C4-2B (cell line): Measurements from ENCODE around the gene WNT7B.

Source experiments
- H3K27ac ChIP-seq: fragments of 450-650 bp; 2 replicates; pipeline ENCODE4 v1.5.1; 2017
- CTCF ChIP-seq: fragments of 450-650 bp; conservative IDR thresholded peaks from 2 replicates; pipeline ENCODE4 v1.5.1; 2017; ENCODE audit warnings: mild to moderate bottlenecking
- ZFX ChIP-seq: fragments of 450-650 bp; IDR thresholded peaks from 2 replicates; pipeline ENCODE4 v1.6.1; 2017

WNT7B gene

DNA sequence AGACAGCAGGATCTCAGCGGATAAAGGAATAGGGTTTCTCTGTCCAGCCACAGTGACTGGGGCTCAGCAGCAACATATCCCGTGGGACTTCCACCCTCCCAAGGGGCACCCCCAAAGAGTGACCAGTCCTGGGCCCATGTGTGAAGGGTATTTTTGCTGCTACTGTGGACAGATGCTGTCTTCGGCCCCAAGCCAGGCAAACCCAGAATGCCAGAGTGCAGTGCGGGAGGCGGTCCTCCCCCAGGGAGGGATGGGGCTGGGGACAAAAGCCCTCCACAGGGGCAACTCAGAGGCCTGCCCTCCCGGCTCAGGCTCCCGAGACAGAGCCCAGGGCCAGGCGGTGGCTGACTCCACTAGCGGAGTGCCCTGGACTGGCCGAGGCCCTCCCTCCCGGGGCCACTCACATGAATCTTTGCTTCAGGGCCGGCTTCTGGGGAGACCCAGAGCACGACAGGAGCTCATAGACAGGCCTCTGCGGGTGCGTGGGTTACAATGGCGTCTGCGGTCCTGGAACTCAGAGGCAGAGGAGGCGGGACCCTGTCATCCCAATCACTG, 34.7 kb upstream of the WNT7B start:
- no peak overlapping the region; the same call in 1 of the 2 replicates for H3K27ac ChIP-seq
- TF ChIP-seq ZFX (no peak), CTCF (no peak)

- no peak for TF ChIP-seq CTCF
- no peak for TF ChIP-seq ZFX
- no peak overlapping the region for H3K27ac ChIP-seq
Observed at GRCh38 chr22:46010951-46011626, 34.1 kb upstream of the WNT7B start.

DNA sequence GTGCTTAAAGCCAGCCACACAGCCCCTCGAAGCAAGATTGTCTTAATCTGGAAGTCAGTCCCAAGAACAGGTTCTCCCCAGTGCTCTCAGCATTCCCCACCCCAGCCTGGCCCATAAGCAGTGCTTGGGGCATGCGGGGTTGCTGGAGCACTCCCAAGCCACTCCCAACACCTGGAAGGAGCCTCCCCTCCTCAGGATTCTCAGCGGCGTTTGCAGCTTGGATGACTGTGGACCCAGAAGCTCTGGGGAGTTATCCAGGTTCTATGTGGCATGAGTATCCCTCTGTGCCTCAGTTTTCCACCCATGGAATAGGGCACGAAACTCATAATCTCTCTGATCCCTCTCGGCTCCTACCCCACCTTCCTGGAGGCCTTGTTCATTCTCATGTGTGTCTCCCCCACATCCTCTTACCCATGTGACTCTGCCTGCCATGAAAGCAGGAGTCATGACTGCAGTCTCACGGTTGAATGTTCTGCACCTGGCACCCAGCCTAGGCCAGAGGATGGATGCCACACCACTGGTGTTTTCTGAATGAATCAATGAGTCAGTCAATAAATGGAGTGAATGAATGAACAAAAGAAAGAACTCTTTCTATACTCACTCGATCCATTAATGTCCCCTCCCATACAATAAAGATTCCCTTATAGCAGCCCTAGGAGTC, 33.4 kb upstream of the WNT7B start:
- TF ChIP-seq ZFX (no peak), CTCF (no peak)
- no peak overlapping the region; the same call in 1 of the 2 replicates for H3K27ac ChIP-seq

DNA sequence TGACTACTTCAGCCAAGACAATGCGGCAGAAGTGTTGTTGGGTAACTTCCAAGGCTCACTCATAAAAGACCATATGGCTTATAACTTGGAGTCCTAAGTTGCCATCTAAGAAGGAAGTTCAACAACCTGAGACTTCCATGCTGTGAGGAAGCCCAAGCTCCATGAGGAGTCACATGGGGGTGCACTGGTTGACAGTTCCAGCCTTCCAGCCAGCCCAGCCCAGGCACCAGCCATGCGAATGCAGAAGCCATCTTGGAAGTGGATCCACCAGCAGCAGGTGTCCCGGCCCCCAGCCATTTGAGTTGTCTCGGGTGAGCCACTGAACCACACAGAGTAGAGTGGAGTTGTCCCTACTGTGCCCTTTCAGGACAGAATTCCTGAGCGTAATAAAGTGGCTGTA, 32.8 kb upstream of the WNT7B start:
- TF ChIP-seq ZFX (no peak), CTCF (no peak)

GRCh38 chr22:46008836-46009596, 32.1 kb upstream of the WNT7B start:
- no peak for TF ChIP-seq ZFX
- TF ChIP-seq CTCF: no peak
- peak overlapping the region; percentile 94; the same call in 1 of the 2 replicates for H3K27ac ChIP-seq

More for the DNA sequence above, 32.8 kb upstream of the WNT7B start:
- H3K27ac ChIP-seq: no peak overlapping the region; the same call in 1 of the 2 replicates

DNA sequence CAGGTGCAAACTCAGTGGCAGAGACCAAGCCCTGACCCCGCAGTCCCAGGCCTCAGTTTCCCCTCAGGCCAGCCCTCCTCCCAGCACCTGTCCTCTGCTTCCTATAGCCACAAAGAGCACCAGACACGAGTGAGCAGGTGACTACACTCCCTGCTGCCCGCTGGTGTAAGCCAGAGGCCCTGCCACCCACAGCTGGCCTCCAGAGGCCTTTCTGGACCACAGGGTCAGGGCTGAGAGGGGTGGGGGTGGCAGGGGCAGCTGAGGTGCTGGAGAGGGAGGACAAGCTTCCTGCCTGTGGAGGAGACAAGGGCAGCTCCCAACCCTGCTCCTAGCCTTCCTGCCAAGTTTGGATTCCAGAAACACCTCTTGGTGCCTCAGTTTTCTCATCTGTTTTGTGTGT, 31.3 kb upstream of the WNT7B start:
- TF ChIP-seq ZFX: no peak
- no peak for TF ChIP-seq CTCF
- peak overlapping the region; percentile 94 for H3K27ac ChIP-seq
